A204.1 (cell line): ENCODE measurements around the gene PRSS36.
A peak's percentile ranks its signal among the peaks of the same experiment; 100 is the strongest.
"Not testable (repeated sequence)": the region's sequence is repeated elsewhere in the genome, so short reads cannot be mapped to it uniquely, and the experiment has no call there.

ENCODE experiments used
- FAIRE-seq: peaks from 2 replicates; lab custom pipeline; 2012; peaks lifted over from hg19 to GRCh38; lab: Jason Lieb, UNC

Gene PRSS36

GRCh38 chr16:31120129-31120528 is 29.7 kb downstream of the PRSS36 start:
- no peak for FAIRE-seq

GRCh38 chr16:31118223-31119155 is 31.4 kb downstream of the PRSS36 start:
- no peak for FAIRE-seq

GRCh38 chr16:31117384-31118222 is 32.3 kb downstream of the PRSS36 start, which contains the start of gene KAT8:
Gene KAT8, plus strand, starts transcription at chr16:31117664. Its CDS starts 18 bp downstream, at chr16:31117682.
- peak; percentile 86 for FAIRE-seq

GRCh38 chr16:31114468-31114867 is 35.4 kb downstream of the PRSS36 start:
- no peak for FAIRE-seq

GRCh38 chr16:31113121-31114120 is 36.4 kb downstream of the PRSS36 start:
- FAIRE-seq, result no peak

- no peak for FAIRE-seq
Measured at GRCh38 chr16:31112711-31113110, 37.2 kb downstream of the PRSS36 start.

GRCh38 chr16:31111881-31112466 is 37.9 kb downstream of the PRSS36 start:
- FAIRE-seq, result no peak

GRCh38 chr16:31110106-31111034 is 39.5 kb downstream of the PRSS36 start:
- no peak for FAIRE-seq

- FAIRE-seq, result no peak
Measured at GRCh38 chr16:31109622-31110021, 40.2 kb downstream of the PRSS36 start.

- no peak for FAIRE-seq
Measured at GRCh38 chr16:31108794-31109558, 40.9 kb downstream of the PRSS36 start.

GRCh38 chr16:31108035-31108793 is 41.7 kb downstream of the PRSS36 start, which contains the start of gene BCKDK:
Gene BCKDK, plus strand, starts transcription at chr16:31108386. Its CDS starts 838 bp downstream, at chr16:31109224.
- FAIRE-seq, result no peak

GRCh38 chr16:31107465-31107867 is 42.4 kb downstream of the PRSS36 start:
- no peak for FAIRE-seq

- no peak for FAIRE-seq
Measured at GRCh38 chr16:31106509-31107464, 43.1 kb downstream of the PRSS36 start.

- no peak for FAIRE-seq
Measured at GRCh38 chr16:31105677-31106213, 44.1 kb downstream of the PRSS36 start.

GRCh38 chr16:31100876-31101641 is 48.8 kb downstream of the PRSS36 start:
- not testable (repeated sequence) for FAIRE-seq
